COR-L47 (cell line): Measurements from ENCODE around the gene DACT2.
"Not testable (repeated sequence)": the region's sequence is repeated elsewhere in the genome, so short reads cannot be mapped to it uniquely, and the experiment has no call there.

Experiments
- DNase-seq: peaks from one replicate; lab custom pipeline; 2025; lab: John Stamatoyannopoulos, UW

Gene DACT2, protein sequence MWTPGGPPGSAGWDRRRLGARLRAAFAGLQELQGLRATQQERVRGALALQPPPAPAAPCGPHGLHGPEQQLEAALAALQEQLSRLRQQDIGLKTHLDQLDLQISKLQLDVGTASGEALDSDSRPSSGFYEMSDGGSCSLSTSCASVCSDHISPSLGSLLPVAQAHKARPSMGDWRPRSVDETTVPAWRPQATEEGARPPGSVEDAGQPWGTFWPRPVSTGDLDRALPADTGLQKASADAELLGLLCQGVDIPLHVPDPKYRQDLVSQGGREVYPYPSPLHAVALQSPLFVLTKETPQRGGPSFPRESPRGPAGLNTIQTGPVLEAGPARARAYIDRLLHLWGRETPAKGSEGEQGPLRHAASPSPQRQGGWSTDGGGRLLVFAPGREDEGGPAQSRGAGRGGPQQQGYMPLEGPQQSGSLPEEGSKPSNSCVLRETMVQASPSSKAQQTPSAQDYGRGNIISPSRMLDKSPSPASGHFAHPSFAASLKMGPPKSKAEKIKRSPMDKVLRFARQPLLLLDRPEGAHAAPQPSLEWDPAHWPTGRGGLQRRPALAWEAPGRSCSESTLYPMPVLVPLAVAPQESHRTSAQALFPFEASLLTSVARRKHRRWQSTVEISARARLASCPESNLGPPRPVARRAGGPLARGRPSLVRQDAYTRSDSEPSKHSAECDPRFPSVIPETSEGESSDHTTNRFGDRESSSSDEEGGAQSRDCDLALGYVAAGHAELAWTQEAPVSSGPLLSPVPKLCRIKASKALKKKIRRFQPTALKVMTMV

DNA sequence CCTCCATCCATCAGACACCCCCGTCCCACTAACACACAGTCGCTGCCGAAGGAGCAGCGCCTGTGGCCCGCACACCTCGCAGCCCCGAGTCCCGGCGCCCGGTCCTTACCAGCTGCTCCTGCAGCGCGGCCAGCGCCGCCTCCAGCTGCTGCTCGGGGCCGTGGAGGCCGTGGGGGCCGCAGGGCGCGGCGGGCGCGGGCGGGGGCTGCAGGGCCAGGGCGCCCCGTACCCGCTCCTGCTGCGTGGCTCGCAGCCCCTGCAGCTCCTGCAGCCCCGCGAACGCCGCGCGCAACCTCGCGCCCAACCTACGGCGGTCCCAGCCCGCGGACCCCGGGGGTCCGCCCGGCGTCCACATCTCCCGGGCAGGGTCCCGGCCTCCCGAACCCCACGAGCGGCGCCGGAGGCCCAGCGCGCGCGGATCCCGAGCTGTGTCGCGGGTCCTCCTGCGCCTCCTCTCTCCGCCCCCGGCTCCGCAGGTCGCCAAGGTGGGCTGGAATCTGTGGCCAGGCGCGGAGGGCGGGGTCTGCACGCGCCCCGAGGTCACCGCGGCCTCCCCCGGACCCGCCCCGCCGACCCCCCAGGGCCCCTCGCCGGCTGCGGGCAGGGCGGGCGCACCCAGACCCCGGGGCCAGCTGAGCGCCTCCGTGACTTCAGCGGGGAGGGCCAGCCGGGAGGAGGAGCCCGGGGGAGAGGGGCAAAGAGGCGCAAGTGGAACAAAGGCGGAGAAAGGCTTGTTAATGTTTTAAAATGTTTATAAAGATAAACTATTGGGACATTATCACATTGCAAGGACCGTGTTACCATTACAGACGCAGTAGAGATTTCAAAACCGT, at the start of gene DACT2:
TSS of gene DACT2 (minus strand) at position 499 of the 833 bp plus-strand sequence. CDS start at position 355, 144 bp downstream.
- no peak for DNase-seq

DNA sequence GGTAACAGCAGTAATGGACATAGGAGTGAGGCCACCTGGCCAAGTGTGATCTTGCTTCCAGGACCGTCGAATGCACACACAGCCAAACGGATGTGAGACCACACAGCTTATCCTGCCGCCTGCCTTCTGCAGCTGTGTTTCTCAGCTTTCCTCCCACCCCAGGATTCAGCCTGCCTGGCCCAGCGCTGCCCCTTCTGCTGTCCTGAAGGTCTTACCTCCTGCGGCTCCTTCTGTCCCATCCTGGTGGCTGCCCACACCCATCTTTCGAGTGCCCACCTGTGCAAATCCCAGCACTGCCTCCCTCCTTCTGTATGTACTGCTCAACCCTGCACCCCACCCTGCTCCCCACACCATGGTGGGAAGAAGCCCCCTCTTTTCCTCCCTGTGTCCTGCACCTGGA, 49.4 kb upstream of the DACT2 start:
- DNase-seq = no peak

DNA sequence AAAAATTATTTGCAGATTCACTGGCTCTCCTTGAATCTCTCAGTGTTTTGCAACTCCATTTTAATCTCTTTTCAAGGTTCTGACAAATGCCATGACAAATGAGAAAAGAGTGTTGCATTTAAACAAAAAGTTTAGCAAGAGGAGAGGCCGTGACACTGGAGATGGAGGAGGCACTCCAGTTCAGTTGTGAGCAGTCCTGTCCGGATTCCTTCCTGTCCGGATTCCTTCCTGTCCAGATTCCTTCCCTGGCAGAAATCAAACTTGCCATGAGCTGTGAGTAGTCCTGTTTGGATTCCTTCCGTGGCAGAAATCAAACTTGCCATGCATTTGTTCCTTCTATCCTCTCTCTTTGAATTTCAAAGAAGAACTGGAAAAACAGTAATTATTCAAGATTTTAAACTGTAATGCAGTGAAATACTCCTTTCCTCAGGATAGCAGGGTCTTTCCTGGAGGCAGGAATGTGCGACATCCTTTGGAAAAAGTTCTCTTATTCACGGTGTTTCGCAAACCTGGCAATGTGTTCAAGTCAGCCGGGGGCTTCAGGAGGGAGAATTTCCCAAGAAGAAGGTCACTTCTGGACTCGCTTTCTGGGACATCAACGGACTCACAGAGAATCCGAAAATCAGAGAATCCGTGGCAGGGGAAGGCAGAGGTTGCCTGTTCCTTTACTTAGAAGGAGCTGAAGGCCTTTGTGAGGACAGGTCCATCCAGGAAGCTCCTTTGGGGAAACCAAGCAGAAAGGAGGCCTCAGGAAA, 48.7 kb upstream of the DACT2 start:
- DNase-seq = no peak

DNA sequence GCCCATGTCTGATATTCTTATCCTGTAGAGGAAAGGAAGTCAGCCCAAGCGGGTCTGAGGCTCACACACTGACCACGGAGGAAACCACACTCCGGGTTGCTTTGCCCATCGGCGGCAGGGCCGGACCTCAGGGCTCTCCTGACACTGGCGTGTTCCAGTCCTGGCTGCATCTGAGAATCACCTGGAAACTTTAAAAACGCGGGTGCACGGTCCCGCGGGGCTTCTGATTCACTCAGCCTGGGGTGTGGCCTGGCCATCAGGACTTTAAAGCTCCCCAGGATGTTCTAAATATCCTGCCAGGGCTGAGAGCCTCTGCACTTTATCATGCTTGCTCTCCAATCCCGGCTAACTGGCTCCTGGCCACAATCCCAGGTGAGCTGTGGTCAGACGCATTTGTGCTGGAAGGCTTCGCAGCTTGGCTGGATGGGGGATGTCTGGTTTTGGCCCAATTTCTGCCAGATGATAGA, 47.7 kb upstream of the DACT2 start:
- DNase-seq = no peak

DNA sequence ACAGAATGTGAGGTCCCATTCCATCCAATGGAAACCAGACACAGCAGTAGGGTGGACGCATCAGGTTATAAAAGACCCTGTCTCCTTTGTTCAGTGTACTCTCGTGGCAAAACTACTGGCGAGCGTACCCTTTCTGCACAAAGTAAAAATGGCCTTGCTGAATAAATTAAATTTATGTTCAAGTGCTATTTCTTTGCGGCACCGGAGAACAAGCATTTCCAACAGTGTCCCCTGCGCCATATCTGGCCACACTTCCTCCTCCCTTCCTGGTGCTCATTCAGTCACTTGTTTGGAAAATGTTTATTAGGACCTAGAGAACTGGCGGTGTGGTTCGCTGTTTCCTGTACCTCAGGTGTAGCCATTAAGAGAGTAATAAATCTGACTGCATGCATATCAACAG, 46.9 kb upstream of the DACT2 start:
- DNase-seq = no peak

DNA sequence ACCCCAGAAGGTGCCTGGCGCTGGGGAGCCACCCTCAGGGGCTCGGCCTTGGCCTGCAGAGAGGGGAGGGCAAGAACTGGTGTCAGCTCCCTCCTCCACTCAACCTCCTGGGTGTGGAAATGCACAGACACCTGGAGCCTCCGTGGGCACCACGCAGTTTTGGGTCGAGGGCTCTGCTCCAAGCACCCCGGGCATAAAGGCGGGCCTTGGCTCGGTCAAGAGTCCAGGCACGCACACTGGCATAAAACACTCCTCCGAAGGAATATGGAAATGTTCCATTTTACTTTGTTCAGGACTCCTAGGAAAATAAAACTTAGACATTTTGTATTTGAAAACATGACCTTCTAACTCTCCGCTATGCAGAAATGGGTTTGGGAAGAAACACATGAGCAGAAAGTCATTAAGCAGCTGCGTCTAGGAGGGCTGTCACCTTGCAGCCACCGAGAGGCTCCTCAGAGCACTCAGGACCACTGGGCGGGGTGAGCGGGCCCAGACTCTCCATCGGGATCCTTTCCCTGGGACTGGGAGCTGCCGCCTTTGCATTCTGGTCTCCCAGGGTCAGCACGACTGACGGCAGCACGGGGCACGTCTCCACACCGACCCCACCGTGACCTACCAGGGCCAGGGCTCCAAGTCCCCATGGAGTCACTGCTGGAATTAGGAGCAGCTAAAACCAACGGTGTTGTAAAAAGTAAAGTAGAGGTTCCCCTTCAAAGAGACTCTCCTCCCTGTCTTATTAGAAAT, 46.0 kb upstream of the DACT2 start:
- DNase-seq = no peak

DNA sequence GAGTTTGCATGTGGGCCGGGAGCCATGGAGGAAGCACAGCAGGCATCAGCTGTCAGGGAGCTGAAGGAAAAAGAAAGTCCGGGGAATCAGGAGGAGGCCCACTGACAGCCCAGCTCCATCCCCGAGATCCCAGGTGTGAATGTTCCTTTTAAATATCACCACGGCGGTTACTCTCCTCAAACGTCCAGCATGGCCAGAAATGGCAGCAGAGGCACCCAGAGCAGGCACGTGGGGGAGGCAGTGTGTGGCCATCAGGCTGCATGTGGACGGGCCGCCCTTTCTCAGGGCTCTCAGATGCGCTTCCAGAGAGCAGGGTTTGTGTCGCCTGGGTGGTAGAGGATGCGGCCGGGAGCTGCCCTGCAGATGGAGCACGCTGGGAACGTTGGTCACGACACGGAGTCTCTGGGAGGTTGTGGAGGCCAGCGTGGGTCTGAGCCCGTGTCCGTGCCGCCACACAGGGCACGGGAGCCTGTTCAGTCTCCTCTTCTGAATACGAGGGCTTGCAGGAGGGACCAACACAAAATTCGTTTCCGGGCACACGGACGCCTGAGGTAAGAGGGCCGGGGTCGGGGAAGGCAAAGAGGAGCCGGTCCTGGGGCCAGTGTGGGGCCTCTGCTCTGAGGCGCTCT, 45.3 kb upstream of the DACT2 start:
- DNase-seq = no peak

DNA sequence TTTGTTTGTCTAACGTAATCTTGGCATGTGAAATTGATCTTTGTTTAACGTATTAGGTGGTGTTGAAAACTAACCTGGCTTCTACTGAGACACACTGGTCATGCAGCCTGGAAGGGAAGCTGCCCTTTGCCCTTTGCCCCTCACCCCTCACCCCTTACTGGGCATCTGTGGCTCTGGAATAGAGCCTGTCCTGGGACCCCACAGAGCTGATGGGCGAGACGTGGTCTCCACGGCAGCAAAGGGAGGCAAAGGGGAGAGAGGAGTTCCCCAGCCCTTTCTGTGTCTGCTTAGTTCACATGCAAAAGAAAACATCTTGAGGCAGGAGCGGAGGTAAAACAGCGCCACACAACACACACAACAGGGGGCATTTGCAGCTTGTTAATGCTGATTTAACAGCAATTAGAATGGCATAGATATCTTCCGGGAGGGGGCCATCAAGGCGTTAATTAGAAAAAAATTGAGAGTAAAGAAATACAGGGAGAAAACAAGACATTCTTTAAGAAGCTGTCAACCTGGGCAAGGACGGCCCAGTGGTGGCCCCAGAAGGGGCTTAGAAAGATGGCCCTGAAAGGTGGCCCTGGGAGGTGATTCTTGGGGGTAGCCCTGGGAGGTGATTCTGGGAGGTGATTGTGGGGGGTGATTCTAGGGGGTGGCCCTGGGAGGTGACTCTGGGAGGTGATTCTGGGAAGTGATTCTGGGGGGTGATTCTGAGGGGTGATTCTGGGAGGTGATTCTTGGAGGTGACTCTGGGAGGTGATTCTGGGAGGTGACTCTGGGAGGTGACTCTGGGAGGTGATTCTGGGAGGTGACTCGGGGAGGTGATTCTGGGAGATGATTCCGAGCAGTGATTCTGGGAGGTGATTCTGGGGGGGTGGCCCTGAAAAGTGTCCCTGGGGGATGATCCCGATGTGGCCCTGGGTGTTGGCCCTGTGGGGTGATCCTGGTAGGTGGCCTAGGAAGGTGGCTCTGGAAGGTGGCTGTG, 44.5 kb upstream of the DACT2 start:
- no peak for DNase-seq

DNA sequence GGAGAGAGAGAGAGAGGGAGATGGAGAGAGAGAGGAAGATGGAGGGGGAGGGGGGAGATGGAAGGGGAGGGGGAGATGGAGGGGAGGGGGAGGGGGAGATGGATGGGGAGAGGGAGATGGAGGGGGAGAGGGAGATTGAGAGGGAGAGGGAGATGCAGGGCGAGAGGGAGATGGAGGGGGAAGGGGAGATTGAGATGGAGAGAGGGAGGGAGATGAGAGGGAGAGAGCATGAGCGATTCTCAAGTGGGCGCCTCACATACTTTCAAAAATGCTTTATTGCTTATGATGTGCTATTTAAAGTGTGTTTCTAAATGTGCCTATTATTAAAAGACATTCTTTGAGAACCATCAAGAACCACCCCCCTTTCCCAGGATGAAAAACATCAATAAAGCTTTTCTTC, 43.7 kb upstream of the DACT2 start:
- DNase-seq = no peak

DNA sequence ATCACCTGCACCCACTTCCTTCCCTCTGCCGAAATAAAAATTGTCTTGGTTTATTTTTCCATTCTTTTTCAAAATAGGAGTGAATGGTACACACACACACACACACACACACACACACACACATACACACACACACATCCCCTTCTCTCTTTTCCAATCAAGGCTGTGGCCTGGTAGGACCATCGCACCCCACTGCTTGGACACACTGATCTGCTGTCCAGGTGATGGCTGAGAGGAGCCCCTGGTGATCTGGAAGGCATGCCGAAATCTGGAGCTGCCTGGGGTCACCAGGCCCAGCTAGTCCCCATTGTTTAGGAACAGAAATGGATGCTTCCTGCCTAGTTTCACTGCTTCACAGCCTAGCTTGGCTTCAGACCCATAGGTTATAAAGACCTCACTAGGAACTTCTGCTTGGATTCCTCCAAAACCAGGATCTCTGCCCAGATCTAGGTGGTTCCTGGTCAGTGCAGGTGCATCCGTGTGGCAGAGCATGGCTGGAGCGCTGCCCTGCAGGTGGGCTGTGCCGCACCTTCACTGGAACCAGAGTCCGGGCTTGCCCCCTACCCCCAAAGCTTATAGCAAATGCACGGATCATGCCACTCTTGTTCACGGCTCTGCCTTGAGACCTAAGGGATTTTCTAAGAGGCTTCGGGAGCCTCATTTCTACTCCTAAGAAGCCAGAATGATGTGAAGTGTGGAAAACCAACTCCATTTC, 42.9 kb upstream of the DACT2 start:
- no peak for DNase-seq

DNA sequence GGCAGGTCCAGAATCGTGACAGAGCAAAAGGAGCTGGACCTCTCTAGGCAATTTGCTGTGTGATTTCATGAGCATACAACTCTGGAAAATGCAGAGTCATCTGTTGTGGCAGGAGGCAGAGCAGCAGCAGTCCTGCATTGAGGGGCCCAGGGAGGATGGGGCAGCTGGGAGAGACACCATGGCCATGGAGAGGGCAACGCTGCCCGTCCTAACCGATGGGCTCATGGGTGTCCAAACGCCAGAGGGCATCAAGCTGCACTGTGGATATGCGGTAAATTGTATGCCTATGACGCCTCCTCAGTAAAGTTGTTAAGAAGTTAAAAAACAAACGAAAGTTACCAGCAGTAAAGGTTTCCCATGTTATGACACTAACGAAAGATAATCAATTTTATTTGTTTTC, 42.2 kb upstream of the DACT2 start:
- DNase-seq = no peak

DNA sequence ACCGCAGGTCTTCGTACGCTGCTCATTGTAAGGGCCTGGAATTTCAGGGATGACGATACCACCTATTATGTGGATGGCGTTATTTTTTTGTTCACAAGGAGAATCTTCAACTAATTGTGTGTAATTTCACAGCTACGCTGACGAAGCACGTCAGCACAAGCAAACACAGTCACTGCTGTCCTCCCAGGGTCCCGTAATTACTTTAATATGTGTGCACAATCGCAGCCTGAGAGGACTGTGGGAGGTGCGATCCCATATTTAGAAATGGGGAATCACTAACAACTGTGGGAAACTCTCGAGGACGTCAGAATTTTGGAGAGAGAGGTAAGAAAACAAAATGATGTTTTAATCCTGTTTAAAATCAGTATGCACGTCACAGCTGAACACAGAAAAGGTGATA, 40.2 kb upstream of the DACT2 start:
- DNase-seq = no peak

DNA sequence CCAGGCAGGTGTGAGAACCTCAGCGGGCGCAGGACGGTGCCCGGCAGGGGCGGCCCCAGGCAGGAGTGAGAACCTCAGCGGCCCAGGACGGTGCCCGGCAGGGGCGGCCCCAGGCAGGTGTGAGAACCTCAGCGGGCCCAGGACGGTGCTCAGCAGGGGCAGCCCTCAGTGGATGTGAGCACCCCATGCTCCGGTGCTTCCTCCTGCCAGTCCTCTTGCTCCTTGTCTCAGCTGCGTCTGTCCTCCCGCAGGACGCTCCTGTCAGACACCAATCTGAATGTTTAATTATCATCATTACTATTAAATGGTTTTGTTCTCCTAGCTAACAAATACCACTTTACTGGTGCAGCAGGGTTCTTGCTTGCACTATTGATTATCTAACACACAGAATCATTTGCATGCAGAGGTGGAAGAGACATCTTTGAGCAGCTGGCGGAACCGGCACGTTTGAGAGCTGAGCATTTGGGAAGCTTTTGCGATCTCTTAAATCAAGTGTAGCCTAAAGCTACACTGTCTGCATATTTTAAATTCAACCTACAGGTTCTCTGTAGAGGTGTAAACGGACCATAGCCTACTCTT, 39.4 kb upstream of the DACT2 start:
- no peak for DNase-seq

DNA sequence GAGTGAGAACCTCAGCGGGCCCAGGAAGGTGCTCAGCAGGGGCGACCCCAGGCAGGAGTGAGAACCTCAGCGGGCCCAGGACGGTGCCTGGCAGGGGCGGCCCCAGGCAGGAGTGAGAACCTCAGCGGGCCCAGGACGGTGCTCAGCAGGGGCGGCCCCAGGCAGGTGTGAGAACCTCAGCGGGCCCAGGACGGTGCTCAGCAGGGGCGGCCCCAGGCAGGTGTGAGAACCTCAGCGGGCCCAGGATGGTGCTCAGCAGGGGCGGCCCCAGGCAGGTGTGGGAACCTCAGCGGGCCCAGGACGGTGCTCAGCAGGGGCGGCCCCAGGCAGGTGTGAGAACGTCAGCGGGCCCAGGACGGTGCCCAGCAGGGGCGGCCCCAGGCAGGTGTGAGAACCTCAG, 37.3 kb upstream of the DACT2 start:
- DNase-seq = not testable (repeated sequence)

DNA sequence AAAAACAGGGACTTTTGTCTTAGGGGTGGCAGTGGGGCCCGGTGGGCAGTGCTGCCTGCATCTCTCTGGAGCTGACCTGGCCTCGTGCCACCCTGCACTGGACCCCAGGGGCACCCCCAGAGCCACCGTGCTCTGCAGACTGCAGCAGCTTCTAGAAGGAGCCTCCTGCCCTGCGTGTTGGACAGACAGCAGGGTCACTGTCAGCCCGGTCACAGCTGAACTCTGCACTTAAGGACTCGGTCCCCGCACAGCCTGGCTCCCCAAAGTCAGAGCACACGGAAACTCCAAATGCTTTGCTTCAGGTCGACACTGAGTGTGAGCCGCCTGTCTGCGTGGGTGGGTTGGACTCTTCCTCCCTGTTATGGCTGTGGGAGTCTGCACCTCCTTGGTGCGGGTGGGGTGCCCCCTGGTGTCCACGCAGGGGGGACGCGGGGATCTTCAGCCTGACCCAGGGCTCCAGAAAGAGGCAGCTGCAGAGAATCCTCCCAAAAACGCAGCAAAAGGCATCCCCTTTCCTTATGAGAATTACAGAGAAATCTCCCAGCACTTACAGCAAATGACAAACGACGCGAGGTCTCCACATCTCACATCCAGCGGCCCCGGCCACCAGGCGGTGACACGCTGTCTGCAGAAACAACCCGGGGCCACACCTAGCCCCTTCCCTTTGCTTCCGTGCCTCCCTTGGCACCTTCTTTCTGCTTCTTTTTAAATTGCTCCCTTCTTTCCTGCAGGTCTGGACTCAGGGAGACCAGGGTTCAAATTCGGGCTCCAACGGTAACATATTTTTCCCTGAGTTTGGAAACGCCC, 36.3 kb upstream of the DACT2 start:
- no peak for DNase-seq

DNA sequence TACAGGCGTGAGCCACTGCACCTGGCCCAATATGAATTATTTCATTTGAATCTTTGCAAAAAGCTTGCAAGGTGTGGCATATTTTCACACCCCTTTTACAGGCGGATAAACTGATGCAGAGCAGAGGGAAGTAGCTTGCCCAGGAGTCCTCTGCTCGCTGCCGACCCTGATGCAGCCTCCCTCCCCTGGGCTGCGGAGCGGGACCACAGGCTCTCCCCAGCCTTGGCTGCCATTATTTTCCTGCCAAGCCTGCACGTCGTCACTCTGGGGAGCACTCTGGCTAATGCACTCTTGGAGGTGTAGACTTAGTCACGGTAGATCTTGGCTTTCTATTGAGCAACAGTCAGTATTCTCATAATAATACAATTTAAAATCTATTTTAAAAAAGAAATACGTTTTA, 34.8 kb upstream of the DACT2 start:
- DNase-seq = no peak

DNA sequence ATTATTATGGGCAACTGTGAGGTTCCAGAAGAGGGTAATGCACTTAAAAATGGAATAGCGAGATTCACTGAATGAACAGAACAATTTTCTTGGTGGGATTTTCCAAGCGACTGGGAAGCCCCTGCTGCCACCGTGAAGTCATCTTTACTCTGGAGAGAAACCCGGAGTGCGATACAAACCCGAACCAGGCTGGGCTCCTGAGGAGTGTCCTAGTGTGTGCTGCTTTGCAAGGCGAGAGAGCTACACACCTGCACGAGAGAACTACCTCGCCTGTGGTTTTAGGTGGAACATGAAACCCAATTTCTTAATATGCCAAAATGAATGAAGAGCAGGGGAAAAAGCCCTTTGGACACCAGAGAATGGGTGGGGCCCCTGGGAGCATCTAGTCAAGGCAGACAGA, 33.5 kb upstream of the DACT2 start:
- no peak for DNase-seq
